ENCODE results near the gene DYSF.

DNA sequence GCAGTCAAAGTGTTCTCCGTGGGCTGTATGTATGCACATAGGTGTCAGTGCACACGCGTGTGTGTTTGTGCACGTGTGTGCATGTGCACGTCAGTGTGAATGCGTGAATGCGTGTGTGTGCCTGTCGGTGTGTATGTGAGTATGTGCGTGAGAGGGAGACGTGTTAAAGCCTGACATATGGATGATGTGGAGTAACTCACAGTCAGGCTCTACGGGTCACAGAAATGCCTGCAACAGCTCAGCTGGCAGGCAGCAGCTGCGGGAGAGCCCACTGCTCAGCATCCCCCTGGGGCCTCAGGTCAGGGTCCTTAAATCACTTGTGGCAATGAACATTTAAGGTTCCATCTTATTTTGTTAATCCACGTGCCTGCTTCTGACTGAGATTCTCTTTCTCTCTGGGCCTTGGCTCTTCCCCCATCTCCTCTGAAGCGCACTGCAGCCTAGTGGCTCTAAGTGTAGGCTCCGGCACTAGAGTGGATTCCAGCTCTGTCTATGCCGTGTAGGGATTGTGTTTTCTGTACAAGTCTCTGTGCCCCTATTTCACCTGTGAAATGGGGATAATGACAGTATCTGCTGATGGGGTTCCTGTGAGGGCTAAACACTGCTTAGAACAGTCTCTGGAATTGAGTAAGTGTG, 63.0 kb downstream of the DYSF start:
- TF ChIP-seq, protein P1, sequence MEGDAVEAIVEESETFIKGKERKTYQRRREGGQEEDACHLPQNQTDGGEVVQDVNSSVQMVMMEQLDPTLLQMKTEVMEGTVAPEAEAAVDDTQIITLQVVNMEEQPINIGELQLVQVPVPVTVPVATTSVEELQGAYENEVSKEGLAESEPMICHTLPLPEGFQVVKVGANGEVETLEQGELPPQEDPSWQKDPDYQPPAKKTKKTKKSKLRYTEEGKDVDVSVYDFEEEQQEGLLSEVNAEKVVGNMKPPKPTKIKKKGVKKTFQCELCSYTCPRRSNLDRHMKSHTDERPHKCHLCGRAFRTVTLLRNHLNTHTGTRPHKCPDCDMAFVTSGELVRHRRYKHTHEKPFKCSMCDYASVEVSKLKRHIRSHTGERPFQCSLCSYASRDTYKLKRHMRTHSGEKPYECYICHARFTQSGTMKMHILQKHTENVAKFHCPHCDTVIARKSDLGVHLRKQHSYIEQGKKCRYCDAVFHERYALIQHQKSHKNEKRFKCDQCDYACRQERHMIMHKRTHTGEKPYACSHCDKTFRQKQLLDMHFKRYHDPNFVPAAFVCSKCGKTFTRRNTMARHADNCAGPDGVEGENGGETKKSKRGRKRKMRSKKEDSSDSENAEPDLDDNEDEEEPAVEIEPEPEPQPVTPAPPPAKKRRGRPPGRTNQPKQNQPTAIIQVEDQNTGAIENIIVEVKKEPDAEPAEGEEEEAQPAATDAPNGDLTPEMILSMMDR (IDR thresholded peaks at IDR 0.05), result no peak
- TF ChIP-seq POLR2A (IDR thresholded peaks at IDR 0.05), result no peak

All from esophagus squamous epithelium (tissue), 4 donors.